H1 (cell line): ENCODE results near the gene CUZD1. TPM values are rescaled to one million over a fixed set of nuclear protein-coding genes. Genes with fewer than 3 reads are reported as not detected.
A peak's percentile ranks its signal among the peaks of the same experiment; 100 is the strongest.

ENCODE experiments used
- CTCF ChIA-PET: fragments of 300-600 bp; sonication (Branson Sonifier 250); formaldehyde crosslinking; loops from one replicate; lab custom pipeline; 2021; ENCODE audit not compliant: partially characterized antibody; lab: Charles Lee
- POLR2A ChIA-PET: fragments of 300-600 bp; sonication (Branson Sonifier 250); formaldehyde crosslinking; loops from one replicate; lab custom pipeline; 2021; ENCODE audit warnings: inconsistent platforms; ENCODE audit not compliant: partially characterized antibody; lab: Charles Lee
- DNase-seq, 2 experiments: peaks; one replicate each; pipeline versions ENCODE4 v3.0.0 to v3.0.0-alpha.2; 2010 to 2022; ENCODE audit warnings: low spot score in 2 of 2, low read depth in 1 of 2, mixed read lengths in 1 of 2
- FAIRE-seq: peaks from 2 replicates; lab custom pipeline; 2011; peaks lifted over from hg19 to GRCh38; lab: Jason Lieb, UNC
- H2AFZ ChIP-seq: 2 replicates; pipeline ENCODE4 v1.8.1; 2012; ENCODE audit warnings: low read length, inconsistent platforms
- H2AK5ac ChIP-seq: 2 replicates; pipeline ENCODE4 v1.6.1; 2013; ENCODE audit warnings: low read depth, low read length
- H2BK120ac ChIP-seq: replicated peaks from 2 replicates; pipeline ENCODE3; 2013; ENCODE audit warnings: low read depth, low read length, inconsistent platforms
- H2BK12ac ChIP-seq: 2 replicates; pipeline ENCODE4 v1.6.1; 2013; ENCODE audit warnings: low read depth, low read length
- H2BK15ac ChIP-seq: 2 replicates; pipeline ENCODE4 v1.6.1; 2013; ENCODE audit warnings: low read length
- H2BK20ac ChIP-seq: 2 replicates; pipeline ENCODE4 v1.6.1; 2013; ENCODE audit warnings: low read length
- H2BK5ac ChIP-seq: 2 replicates; pipeline ENCODE4 v1.6.1; 2013; ENCODE audit warnings: low read depth, low read length
- H3K14ac ChIP-seq: 2 replicates; pipeline ENCODE4 v1.6.1; 2013; ENCODE audit warnings: inconsistent platforms; ENCODE audit not compliant: insufficient read length
- H3K18ac ChIP-seq: 2 replicates; pipeline ENCODE4 v1.6.1; 2013; ENCODE audit warnings: low read length; ENCODE audit errors: extremely low read depth
- H3K23ac ChIP-seq: 2 replicates; pipeline ENCODE4 v1.6.1; 2013; ENCODE audit warnings: inconsistent platforms; ENCODE audit not compliant: insufficient read length
- H3K23me2 ChIP-seq: 2 replicates; pipeline ENCODE4 v1.6.1; 2013; ENCODE audit warnings: low read depth, low read length
- H3K27ac ChIP-seq: 2 replicates; pipeline ENCODE4 v1.6.1; 2011; ENCODE audit warnings: low read depth, low read length, inconsistent platforms
- H3K27me3 ChIP-seq, 4 experiments: replicated peaks in 1 of 4; 1 replicate in 1 of 4; 2 replicates in 3 of 4; pipeline versions ENCODE4 v1.6.1 to v1.8.1; 2011 to 2013; ENCODE audit warnings: low read length in 3 of 4, mild to moderate bottlenecking in 3 of 4, inconsistent platforms in 2 of 4, mixed read lengths in 2 of 4, moderate library complexity in 1 of 4; ENCODE audit not compliant: control insufficient read depth in 3 of 4, insufficient read depth in 3 of 4; ENCODE audit errors: extremely low read depth in 1 of 4
- H3K36me3 ChIP-seq, 4 experiments: 2 replicates each; pipeline versions ENCODE4 v1.6.1 to v1.8.1; 2011 to 2013; ENCODE audit warnings: mild to moderate bottlenecking in 4 of 4, low read length in 3 of 4, moderate library complexity in 2 of 4, control low read depth in 1 of 4, inconsistent platforms in 1 of 4; ENCODE audit not compliant: insufficient read depth in 4 of 4, control insufficient read depth in 2 of 4
- H3K4ac ChIP-seq: replicated peaks from 2 replicates; pipeline ENCODE3; 2013; ENCODE audit warnings: low read length, low read depth, mixed read lengths, inconsistent platforms; ENCODE audit not compliant: insufficient read length
- H3K4me1 ChIP-seq, 4 experiments: replicated peaks in 1 of 4; 1 replicate in 1 of 4; 2 replicates in 3 of 4; pipeline versions ENCODE4 v1.6.1 to v1.8.1; 2011 to 2013; ENCODE audit warnings: low read length in 3 of 4, inconsistent platforms in 2 of 4, mixed read lengths in 1 of 4; ENCODE audit not compliant: insufficient read depth in 4 of 4, control insufficient read depth in 3 of 4
- H3K4me2 ChIP-seq, 2 experiments: 2 replicates each; pipeline versions ENCODE4 v1.6.1 to v1.8.1; 2011 to 2013; ENCODE audit warnings: low read depth in 2 of 2, low read length in 2 of 2, control low read depth in 1 of 2, inconsistent platforms in 1 of 2, mild to moderate bottlenecking in 1 of 2; ENCODE audit not compliant: insufficient read depth in 1 of 2
- H3K4me3 ChIP-seq, 4 experiments: fragments of 200-600, 300-600 bp in 1 of 4; sonication (generic), shearing (Covaris generic), sonication (Bioruptor Twin) in 1 of 4; 2 replicates each; pipeline versions ENCODE4 v1.5.1 to v1.8.1; 2011 to 2016; ENCODE audit warnings: low read length in 4 of 4, low read depth in 3 of 4, control low read depth in 2 of 4, inconsistent platforms in 2 of 4, mild to moderate bottlenecking in 2 of 4, mixed read lengths in 1 of 4, moderate library complexity in 1 of 4; ENCODE audit not compliant: insufficient read depth in 2 of 4; ENCODE audit errors: extremely low read depth in 1 of 4
- H3K56ac ChIP-seq: replicated peaks from 2 replicates; pipeline ENCODE3; 2013; ENCODE audit warnings: low read depth, mild to moderate bottlenecking, mixed read lengths, low read length, inconsistent platforms; ENCODE audit not compliant: insufficient read length
- H3K79me1 ChIP-seq: 2 replicates; pipeline ENCODE4 v1.6.1; 2013; ENCODE audit warnings: low read depth, low read length, control low read depth
- H3K79me2 ChIP-seq, 2 experiments: 2 replicates each; pipeline versions ENCODE4 v1.6.1 to v1.8.1; 2012 to 2013; ENCODE audit warnings: low read length in 2 of 2, mild to moderate bottlenecking in 2 of 2, inconsistent platforms in 1 of 2; ENCODE audit not compliant: insufficient read depth in 2 of 2, control insufficient read depth in 1 of 2
- H3K9ac ChIP-seq, 4 experiments: replicated peaks in 1 of 4; 1 replicate in 1 of 4; 2 replicates in 3 of 4; pipeline versions ENCODE4 v1.6.1 to v1.8.1; 2011 to 2013; ENCODE audit warnings: low read depth in 3 of 4, low read length in 3 of 4, control low read depth in 2 of 4, mild to moderate bottlenecking in 2 of 4, moderate library complexity in 2 of 4, inconsistent platforms in 1 of 4; ENCODE audit errors: extremely low read depth in 1 of 4
- H3K9me3 ChIP-seq, 2 experiments: 2 replicates each; pipeline versions ENCODE4 v1.6.1 to v1.8.1; 2012 to 2013; ENCODE audit warnings: mild to moderate bottlenecking in 2 of 2, moderate library complexity in 2 of 2, control low read depth in 1 of 2, inconsistent platforms in 1 of 2, low read depth in 1 of 2, low read length in 1 of 2, mixed read lengths in 1 of 2; ENCODE audit not compliant: insufficient read depth in 2 of 2
- H4K20me1 ChIP-seq, 2 experiments: replicated peaks in 1 of 2; 2 replicates each; pipeline versions ENCODE3 to v1.8.1; 2011 to 2013; ENCODE audit warnings: inconsistent platforms in 2 of 2, low read length in 2 of 2, mild to moderate bottlenecking in 1 of 2; ENCODE audit not compliant: insufficient read depth in 2 of 2, control insufficient read depth in 1 of 2
- H4K5ac ChIP-seq: 2 replicates; pipeline ENCODE4 v1.6.1; 2013; ENCODE audit warnings: low read length, low read depth, mixed read lengths, inconsistent platforms; ENCODE audit not compliant: insufficient read length
- H4K8ac ChIP-seq: 2 replicates; pipeline ENCODE4 v1.8.0; 2013; ENCODE audit warnings: mild to moderate bottlenecking, moderate library complexity, low read length, inconsistent platforms; ENCODE audit not compliant: insufficient read depth; ENCODE audit errors: extremely low read depth
- H4K91ac ChIP-seq: replicated peaks from 2 replicates; pipeline ENCODE3; 2013; ENCODE audit warnings: low read length, mixed read lengths, inconsistent platforms; ENCODE audit not compliant: insufficient read length
- HDAC2 ChIP-seq, 2 experiments: fragments of 300-600 bp in 1 of 2; sonication (generic) in 1 of 2; IDR thresholded peaks; 2 replicates each; pipeline ENCODE4 v1.6.1; 2011 to 2012; ENCODE audit warnings: low read depth in 2 of 2, low read length in 2 of 2, mild to moderate bottlenecking in 2 of 2, moderate library complexity in 2 of 2, borderline replicate concordance in 1 of 2, inconsistent platforms in 1 of 2
- SP4 ChIP-seq: IDR thresholded peaks from 2 replicates; pipeline ENCODE4 v1.6.1; 2012; ENCODE audit warnings: low read length, inconsistent platforms
- WGBS, 2 experiments: shearing (Covaris generic) in 1 of 2; methylation state at CpG; one replicate each; pipeline versions ENCODE4 v1.1.6 to v1.1.7; 2013 to 2015; ENCODE audit warnings: low lambda C conversion rate in 2 of 2, mixed read lengths in 2 of 2, inconsistent platforms in 1 of 2, low coverage in 1 of 2, missing lambda C conversion rate in 1 of 2; ENCODE audit not compliant: insufficient replicate concordance in 2 of 2, insufficient coverage in 1 of 2, insufficient read length in 1 of 2; ENCODE audit errors: extremely low coverage in 1 of 2, missing lambda C conversion rate in 1 of 2; 5-methylcytosine and 5-hydroxymethylcytosine counted together
- polyA plus RNA-seq, 7 experiments: library from polyadenylated mRNA; depleted of rRNA in 3 of 7; stranded (reverse) in 5 of 7; unstranded in 2 of 7; fragments of >200 nt in 5 of 7; fragments of 200-250 nt in 2 of 7; gene quantifications; 1 replicate in 5 of 7; 2 replicates in 1 of 7; 4 replicates in 1 of 7; pipeline versions ENCODE4 v1.2.1 to v1.2.3, GENCODE V29; 2011 to 2013; ENCODE audit warnings: missing spikeins in 2 of 7, mixed read lengths in 2 of 7
- total RNA-seq: library from RNA; stranded (reverse); fragmentation: NEBNext Ultra II Directional; extraction: Animal tissue kit (Norgen Biotek cat#: 25700); gene quantifications from 2 replicates; pipeline ENCODE4 v1.2.1, GENCODE V29; 2021

CUZD1 gene
- total and polyA plus RNA-seq, 2 of the 8 experiments (the other 6 are each of a cell fraction or from before 2014, with no cell fraction given), result 11.9 to 30.0 TPM

GRCh38 chr10:122861711-122862161 lies 16.1 kb upstream of the CUZD1 start:
- H3K27me3 ChIP-seq, result no peaks in the 10 kb centered on the region
- H2BK12ac ChIP-seq, result no peak overlapping the region
- H3K23me2 ChIP-seq, result no peaks in the 10 kb centered on the region
- no peak overlapping the region for H2AFZ ChIP-seq
- POLR2A ChIA-PET, result no interaction called here
- H3K56ac ChIP-seq, result no peak overlapping the region
- no peak overlapping the region for H4K91ac ChIP-seq
- DNase-seq (no peak), FAIRE-seq (no peak)
- WGBS, 2 experiments, result 100% methylated on average over 1 of the region's 1 CpG; no CpG with 5 or more reads in 1 of the 2 experiments
- H3K9ac ChIP-seq, result no peak overlapping the region
- H3K23ac ChIP-seq, result no peak overlapping the region
- no peak overlapping the region for H3K27ac ChIP-seq
- H2BK15ac ChIP-seq, result no peak overlapping the region
- H4K5ac ChIP-seq, result no peak overlapping the region
- H2AK5ac ChIP-seq, result no peak overlapping the region
- H3K14ac ChIP-seq, result no peak overlapping the region
- H3K9me3 ChIP-seq, result peaks cover 5 to 6% of the 10 kb centered on the region in 2 experiments; a peak in 3 of 4 replicates
- no peaks in the 10 kb centered on the region for H4K20me1 ChIP-seq
- no peak overlapping the region for H3K18ac ChIP-seq
- CTCF ChIA-PET, result no interaction called here
- H3K4ac ChIP-seq, result peak overlapping the region; percentile 36
- no peak for TF ChIP-seq SP4
- no peak for TF ChIP-seq HDAC2 (IDR thresholded peaks at IDR 0.05; ENCODE audit: borderline replicate concordance in 1 of 2, low read depth in 2 of 2, low read length in 2 of 2)
- H3K4me1 ChIP-seq, result peaks cover 0 to 5% (median under 1%) of the 10 kb centered on the region in 4 experiments; a peak in 2 of 7 replicates
- no peaks in the 10 kb centered on the region for H3K79me1 ChIP-seq
- H3K4me2 ChIP-seq, result no peak overlapping the region
- H2BK20ac ChIP-seq, result no peak overlapping the region
- H2BK5ac ChIP-seq, result 0 out of 2 replicates have a peak overlapping the region, but pooled peaks have one; percentile 28
- H3K36me3 ChIP-seq, result no peaks in the 10 kb centered on the region
- no peak overlapping the region for H4K8ac ChIP-seq
- no peak overlapping the region for H3K4me3 ChIP-seq
- peak overlapping the region; percentile 29 for H2BK120ac ChIP-seq
- H3K79me2 ChIP-seq, result no peaks in the 10 kb centered on the region
